GM18511 (cell line): ENCODE measurements around the gene ZFC3H1.

Source experiments
- ATAC-seq: cut with Tn5 transposase; IDR thresholded peaks from one replicate; pipeline ENCODE4 v1.9.1; 2021; ENCODE audit warnings: mild to moderate bottlenecking, moderate library complexity; ENCODE audit not compliant: unreplicated experiment

ZFC3H1 gene

DNA sequence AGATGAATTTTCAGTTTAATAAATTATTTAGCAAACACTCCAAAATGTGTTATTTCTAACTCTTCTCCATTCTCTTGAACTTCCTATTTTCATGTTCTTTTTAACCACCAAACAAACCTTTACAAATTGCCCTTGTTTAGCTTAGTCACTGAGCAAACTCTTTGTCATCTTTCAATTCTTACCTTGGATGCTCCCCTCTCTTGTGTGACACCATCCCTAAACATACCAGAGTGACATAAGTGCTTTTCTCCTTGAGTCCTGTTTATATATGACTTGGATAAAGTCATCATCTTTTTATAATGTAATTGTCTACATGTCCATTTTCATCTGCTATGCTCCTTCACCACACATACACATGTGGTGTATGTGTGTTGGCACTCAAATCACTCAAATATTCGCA lies 18.8 kb upstream of the ZFC3H1 start:
- ATAC-seq: no peak

DNA sequence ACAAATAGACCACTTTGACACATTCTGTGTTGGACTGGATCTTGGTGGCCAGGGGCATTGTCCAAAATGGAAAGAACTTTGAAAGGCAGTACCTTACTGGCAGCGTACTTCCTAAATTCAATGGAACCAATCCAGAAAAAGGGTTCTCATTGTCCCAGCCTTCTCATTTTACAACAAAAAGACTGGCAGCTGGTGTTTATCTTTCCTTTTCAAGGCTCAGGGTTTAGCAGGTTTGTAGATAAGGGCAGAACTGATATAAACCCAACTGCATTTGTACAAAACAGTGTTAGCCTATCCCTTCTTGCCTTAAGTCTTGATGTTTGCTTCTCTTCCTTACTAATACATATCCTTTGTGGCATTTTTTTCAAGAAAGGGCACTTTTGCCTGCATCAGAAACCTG lies 8.2 kb upstream of the ZFC3H1 start:
- ATAC-seq: no peak

DNA sequence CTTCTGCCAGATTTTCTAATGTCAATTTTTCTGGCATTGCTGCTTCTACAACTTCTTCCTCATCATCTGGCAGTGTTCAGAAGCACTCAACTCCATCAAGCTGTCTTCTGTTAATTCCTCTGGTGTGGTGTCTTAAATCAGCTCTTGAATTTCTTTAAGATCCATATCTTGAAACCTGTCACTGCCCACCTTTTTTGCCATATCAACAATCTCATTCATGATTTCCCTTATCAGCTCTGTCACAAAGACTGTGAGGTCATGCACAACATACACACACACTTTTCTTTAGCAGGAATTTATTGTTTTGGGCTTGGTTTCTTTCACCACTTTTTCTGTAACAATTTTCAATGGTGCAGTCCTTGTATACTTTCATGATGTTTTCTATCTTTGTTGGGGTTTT lies 7.7 kb upstream of the ZFC3H1 start:
- ATAC-seq: no peak

DNA sequence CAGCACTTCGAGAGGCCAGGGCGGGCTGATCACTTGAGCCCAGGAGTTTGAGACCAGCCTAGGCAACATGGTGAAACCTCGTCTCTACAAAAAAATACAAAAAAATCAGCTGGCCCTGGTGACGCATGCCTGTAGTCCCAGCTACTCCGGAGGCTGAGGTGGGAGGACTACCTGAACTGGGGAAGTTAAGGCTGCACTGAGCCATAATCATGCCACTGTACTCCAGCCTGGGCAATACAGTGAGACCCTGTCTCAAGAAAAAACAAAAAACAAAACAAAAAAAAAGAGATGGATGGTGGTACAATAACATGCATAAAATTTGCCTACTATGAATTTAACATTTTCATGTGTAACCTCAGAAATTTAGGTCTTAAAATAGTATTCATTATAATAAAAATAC lies 2.6 kb upstream of the ZFC3H1 start:
- ATAC-seq: no peak

DNA sequence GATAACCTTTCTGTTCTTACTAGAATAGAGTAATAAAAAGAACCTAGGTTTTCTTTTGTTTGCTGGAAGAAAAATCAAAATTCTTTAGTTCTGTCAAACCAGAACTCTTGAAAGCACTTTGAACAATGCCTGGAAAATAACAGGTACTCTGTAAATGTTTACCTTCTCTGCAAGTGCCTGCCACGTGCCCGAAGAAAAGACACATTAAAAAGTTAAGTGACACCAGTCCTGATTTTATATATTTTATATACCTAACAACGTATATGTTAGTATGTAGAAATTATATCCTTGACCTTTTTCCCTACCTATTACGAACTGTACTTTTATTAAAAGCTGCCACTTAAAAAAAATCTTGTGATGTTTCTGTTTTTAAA lies 1.4 kb upstream of the ZFC3H1 start:
- ATAC-seq: no peak

DNA sequence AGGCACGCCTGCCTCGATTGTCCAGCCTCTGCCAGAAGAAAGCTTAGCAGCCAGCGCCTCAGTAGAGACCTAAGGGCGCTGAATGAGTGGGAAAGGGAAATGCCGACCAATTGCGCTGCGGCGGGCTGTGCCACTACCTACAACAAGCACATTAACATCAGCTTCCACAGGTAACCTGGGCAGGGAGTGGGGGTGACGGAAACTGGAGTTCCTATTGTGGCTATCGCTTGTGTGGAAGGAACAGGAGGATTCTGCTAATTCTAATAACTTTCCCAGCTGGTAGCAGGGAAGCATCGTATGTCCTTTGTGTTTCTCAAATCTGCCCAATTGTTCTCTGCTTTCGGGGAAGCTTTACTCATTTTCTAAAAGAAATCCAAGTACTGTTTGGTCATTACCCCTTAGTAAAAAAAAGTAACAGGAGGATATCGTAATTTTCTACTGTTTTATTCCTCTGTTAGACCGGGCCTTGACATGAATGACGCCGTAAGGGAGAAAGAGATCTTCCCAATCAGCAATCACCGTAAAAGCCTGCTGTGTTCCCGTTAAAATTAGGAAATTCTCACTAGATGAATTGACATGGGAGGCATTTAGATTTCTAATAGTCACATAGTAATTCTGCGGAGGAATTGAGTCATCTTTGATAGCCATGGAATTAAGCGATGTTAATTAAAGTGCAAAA lies 902 bp upstream of the ZFC3H1 start:
- peak; percentile 19 for ATAC-seq

DNA sequence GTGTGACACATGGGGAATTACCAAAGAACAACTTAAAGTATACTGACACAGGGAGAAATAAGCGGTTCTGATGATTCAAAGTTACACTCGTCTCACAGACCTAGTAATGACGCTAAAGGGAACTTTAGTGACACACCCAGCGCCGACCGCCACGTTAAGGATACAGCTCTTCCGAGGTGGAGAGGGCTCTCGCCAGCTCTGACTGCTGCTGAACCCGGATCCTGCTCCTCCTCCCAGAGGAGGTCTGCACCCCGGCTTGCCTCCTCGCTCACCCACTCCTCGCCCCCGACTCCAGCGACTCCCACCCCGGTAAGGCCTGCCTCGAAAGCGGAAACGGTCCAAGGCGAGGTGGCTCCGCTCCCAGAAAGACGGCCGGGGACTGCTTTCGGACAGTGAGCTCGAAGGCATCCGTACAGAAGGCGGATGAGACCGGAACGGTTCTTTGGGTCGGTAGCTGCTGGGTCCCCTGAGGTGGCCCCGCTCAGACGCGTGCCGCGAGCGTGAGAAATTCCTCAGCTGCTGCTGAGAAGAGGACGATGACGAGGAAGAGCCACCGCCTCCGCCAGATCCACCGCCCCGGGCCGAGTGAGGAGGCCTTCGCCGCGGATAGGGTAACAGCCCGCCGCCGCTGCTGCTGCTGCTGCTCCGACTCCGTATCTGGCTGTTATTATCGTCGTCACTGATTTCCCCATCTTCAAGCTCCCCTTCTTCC lies 643 bp downstream of the ZFC3H1 start:
- peak; percentile 24 for ATAC-seq

DNA sequence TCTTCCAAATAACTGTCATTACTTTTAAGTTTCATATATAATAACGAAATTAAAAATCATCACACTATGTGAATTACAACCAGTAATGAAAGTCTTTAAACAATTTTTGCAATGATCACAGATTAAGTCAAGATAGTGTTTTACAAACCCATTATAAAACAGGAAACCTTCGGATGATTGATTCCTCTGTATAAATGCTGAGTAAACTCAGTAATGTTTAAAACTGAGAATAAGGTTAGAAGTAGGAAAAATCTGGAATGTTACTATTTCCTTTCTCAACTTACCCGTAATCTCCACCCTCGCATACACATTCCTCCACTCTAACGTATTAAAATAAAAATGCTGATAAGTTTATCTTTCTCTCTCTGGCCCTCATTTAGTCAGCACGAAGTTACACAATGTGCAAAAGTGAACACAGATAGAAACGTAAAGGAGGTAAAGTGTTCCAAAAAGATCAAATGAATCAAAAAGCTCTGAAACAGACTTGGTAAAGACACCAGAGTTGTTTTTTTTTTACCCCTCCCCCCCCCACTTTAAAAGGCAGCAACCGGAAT lies 1.6 kb downstream of the ZFC3H1 start:
- no peak for ATAC-seq

DNA sequence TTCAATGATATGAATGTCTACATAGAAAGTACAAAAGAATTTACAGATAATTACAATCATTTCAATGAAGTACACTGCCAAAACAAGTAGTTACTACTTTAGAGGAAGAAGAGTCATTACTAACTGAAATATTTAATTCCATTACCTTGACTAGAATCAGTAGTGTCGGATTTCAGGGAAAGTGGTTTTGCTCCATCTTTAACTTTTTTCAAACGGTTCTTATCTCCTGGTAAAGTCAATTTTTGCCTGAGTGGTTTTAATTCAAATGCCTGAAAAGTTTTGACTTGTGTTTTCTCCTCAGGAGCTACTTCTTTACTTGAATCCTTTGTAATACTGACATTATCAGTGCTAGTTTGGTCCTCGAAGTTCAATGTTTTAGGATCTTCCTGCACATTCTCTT lies 6.9 kb downstream of the ZFC3H1 start:
- no peak for ATAC-seq

GRCh38 chr12:71655907-71656306 lies 7.7 kb downstream of the ZFC3H1 start:
- no peak for ATAC-seq

DNA sequence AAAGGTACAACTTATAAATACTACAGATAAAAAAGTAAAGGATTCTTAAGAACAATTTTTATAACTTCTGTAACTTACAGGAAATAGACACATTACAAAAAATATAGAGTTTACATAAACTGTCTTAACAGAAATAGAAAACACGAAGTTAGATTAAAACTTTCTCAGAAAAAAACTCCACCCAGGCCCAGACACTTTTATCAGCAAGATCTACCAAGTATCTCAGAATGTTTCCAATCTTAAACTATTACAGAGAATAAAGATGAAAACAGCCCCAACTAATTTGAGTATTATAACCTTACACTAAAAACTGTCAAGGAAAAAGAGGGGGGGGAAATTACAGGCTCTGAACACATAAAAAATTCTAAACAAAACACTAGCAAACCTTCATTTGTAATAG lies 8.2 kb downstream of the ZFC3H1 start:
- ATAC-seq: no peak

DNA sequence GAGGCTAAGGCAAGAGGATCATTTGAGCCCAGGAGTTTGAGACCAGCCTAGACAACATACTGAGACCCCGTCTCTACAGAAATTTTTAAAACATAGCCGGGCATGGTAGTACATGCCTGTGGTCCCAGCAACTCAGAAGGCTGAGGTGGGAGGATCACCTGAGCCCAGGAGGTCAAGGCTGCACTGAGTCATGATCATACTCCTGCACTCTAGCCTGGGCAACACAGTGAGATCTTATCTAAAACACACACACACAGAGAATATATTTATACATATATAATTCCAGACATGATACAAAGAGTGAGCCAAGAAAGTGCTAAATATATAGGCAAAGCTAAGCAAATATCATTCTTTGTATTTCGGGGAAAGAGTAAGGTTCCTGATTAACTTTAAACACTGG lies 9.4 kb downstream of the ZFC3H1 start:
- no peak for ATAC-seq

GRCh38 chr12:71653137-71653536 lies 10.5 kb downstream of the ZFC3H1 start:
- no peak for ATAC-seq

DNA sequence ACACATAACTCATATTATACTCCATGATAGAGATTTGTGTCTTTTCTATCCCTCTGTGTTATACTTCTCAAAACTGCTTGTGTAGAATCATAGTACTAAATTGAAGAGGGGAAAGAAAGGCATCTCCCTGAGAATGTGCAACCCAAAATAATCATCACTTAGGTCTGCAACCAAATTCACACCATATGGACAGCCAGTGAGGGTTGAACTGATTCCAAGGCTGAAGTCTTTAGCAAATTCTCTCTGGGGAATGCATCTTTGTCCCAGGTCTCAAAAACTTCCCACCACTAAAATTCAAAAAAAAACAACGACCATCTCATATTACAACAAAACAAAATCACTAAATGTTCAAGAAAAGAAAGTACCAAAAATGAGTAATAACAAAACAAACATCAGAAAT lies 11.0 kb downstream of the ZFC3H1 start:
- no peak for ATAC-seq

- ATAC-seq: no peak
Observed at GRCh38 chr12:71649401-71649800, 14.2 kb downstream of the ZFC3H1 start.

DNA sequence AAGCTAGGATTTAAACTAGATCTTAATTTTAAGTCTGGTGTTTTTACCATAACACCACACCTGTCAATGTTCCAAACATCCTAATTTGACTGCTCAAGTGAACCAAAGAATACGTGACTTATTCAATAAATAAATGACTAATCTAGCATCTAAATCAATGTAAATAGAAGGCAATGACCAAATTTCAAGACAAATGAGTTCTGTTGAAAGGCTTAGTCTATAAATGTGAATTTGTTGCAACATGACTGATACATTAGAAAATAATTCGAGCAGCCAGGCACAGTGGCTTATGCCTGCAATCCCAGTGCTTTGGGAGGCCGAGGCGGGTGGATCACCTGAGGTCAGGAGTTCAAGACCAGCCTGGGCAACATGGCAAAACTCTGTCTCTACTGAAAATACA lies 15.1 kb downstream of the ZFC3H1 start:
- ATAC-seq: no peak

GRCh38 chr12:71646512-71646911 lies 17.1 kb downstream of the ZFC3H1 start:
- ATAC-seq: no peak

DNA sequence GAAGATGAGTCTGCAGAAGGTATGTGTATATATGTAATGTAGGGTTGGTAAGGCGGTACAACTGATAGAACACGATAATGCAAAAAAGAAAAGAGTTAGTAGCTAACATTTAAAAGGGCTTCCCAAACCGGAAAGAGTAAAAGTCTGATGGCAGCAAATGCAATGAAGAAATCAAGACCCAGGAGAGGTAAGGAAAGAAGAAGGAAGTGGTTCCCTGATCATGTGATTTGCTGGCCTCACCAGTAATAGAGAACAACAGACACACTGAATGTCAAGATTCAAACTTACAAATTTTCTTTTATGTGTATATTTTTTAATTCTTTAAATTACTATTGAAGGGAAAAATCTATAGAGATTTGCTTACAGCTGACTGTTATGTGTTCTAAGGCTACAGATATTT lies 18.4 kb downstream of the ZFC3H1 start:
- no peak for ATAC-seq

- ATAC-seq: peak; percentile 69
Observed at GRCh38 chr12:71642264-71642663, 21.4 kb downstream of the ZFC3H1 start.

DNA sequence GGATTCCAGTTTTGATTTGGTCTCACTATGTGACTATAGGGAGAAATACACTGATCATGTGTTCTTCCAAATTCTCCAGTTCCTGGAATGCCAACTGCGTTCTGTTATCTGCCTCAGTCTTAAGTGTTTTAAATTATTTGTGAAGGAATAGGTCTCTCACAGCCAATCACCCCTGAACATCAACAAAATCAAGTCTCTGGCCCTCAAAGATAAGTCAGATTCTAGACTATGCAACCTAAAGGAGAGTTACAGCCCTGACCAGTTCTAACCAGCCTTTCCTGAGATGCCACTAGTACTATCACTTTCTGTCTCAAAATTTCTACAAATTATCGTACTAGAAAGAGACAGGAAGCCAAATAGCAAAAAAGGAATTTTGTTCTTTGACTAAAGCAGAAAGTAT lies 22.3 kb downstream of the ZFC3H1 start:
- no peak for ATAC-seq

- no peak for ATAC-seq
Observed at GRCh38 chr12:71640316-71640715, 23.3 kb downstream of the ZFC3H1 start.

GRCh38 chr12:71639341-71639760 lies 24.3 kb downstream of the ZFC3H1 start:
- peak; percentile 54 for ATAC-seq

DNA sequence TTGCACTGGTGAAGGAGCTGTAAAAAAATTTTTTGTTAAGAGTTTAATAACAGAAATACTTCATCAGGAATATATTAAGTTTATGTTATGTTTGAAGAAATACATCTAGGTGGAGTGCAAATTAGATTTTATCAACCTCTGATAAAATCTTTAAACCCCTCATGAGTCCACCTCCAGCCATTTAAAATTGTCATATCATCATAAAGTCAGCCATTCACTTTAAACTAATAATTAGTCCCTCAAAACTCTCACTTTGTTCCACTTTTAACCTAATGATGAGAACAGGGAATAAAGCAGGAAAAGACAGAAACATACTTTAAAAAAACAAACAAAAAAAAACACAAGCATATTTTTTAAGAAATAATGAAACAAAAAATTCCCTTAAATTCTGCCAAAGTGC lies 25.1 kb downstream of the ZFC3H1 start:
- ATAC-seq: no peak
